AG08396 (cell line): ENCODE measurements around the gene MYO1C.
"Not testable (repeated sequence)": the region's sequence is repeated elsewhere in the genome, so short reads cannot be mapped to it uniquely, and the experiment has no call there.

Experiments
- DNase-seq: peaks from one replicate; pipeline ENCODE4 v3.0.0; 2012; ENCODE audit warnings: low spot score, mixed read lengths

MYO1C gene

GRCh38 chr17:1422885-1423284, 69.6 kb downstream of the MYO1C start:
- DNase-seq: peak; percentile 79

GRCh38 chr17:1421470-1421869, 71.0 kb downstream of the MYO1C start:
- DNase-seq: no peak

- no peak for DNase-seq
Observed at GRCh38 chr17:1420981-1421380, 71.5 kb downstream of the MYO1C start.

- DNase-seq: no peak
Observed at GRCh38 chr17:1420163-1420562, 72.3 kb downstream of the MYO1C start.

GRCh38 chr17:1418476-1418875, 74.0 kb downstream of the MYO1C start:
- DNase-seq: not testable (repeated sequence)

GRCh38 chr17:1416414-1416813, 76.1 kb downstream of the MYO1C start:
- DNase-seq: no peak

- no peak for DNase-seq
Observed at GRCh38 chr17:1414634-1415033, 77.9 kb downstream of the MYO1C start.
